ENCODE results near the gene XCL1. TPM values are rescaled to one million over a fixed set of nuclear protein-coding genes. Genes with fewer than 3 reads are reported as not detected.

Gene XCL1
- total RNA-seq, 1 donor from 2014 or later, result not detected

GRCh38 chr1:168551688-168552087, 24.7 kb upstream of the XCL1 start:
- no peaks in the 10 kb centered on the region for H3K36me3 ChIP-seq (ENCODE audit: control insufficient read depth in 3 of 3, insufficient read depth in 3 of 3, low read length in 3 of 3)
- no peaks in the 10 kb centered on the region for H3K4me1 ChIP-seq (ENCODE audit: control insufficient read depth in 3 of 3, insufficient read depth in 3 of 3, low read length in 3 of 3)
- H3K9me3 ChIP-seq (ENCODE audit: control insufficient read depth in 3 of 3, low read length in 3 of 3), result no peaks in the 10 kb centered on the region
- no peak overlapping the region for H3K27ac ChIP-seq (ENCODE audit: low read depth, low read length)
- no peak overlapping the region for H3K4me3 ChIP-seq (ENCODE audit: low read length in 3 of 3)
- no peaks in the 10 kb centered on the region for H3K27me3 ChIP-seq (ENCODE audit: control insufficient read depth in 3 of 3, insufficient read depth in 3 of 3, low read length in 3 of 3)
- H3K9ac ChIP-seq (ENCODE audit: low read depth in 1 of 3, low read length in 3 of 3), result no peak overlapping the region

- H3K27ac ChIP-seq (ENCODE audit: low read depth, low read length), result no peak overlapping the region
- H3K9ac ChIP-seq (ENCODE audit: low read depth in 1 of 3, low read length in 3 of 3), result no peak overlapping the region
- H3K9me3 ChIP-seq (ENCODE audit: control insufficient read depth in 3 of 3, low read length in 3 of 3), result no peaks in the 10 kb centered on the region
- no peaks in the 10 kb centered on the region for H3K36me3 ChIP-seq (ENCODE audit: control insufficient read depth in 3 of 3, insufficient read depth in 3 of 3, low read length in 3 of 3)
- no peak overlapping the region for H3K4me3 ChIP-seq (ENCODE audit: low read length in 3 of 3)
- H3K27me3 ChIP-seq (ENCODE audit: control insufficient read depth in 3 of 3, insufficient read depth in 3 of 3, low read length in 3 of 3), result no peaks in the 10 kb centered on the region
- H3K4me1 ChIP-seq (ENCODE audit: control insufficient read depth in 3 of 3, insufficient read depth in 3 of 3, low read length in 3 of 3), result no peaks in the 10 kb centered on the region
These were observed 23.4 kb upstream of the XCL1 start for GRCh38 chr1:168552961-168553360.

GRCh38 chr1:168553680-168554553, 22.5 kb upstream of the XCL1 start:
- H3K4me1 ChIP-seq (ENCODE audit: control insufficient read depth in 3 of 3, insufficient read depth in 3 of 3, low read length in 3 of 3), result no peaks in the 10 kb centered on the region
- H3K4me3 ChIP-seq (ENCODE audit: low read length in 3 of 3), result no peak overlapping the region
- H3K9ac ChIP-seq (ENCODE audit: low read depth in 1 of 3, low read length in 3 of 3), result no peak overlapping the region
- H3K9me3 ChIP-seq (ENCODE audit: control insufficient read depth in 3 of 3, low read length in 3 of 3), result no peaks in the 10 kb centered on the region
- no peak overlapping the region for H3K27ac ChIP-seq (ENCODE audit: low read depth, low read length)
- H3K27me3 ChIP-seq (ENCODE audit: control insufficient read depth in 3 of 3, insufficient read depth in 3 of 3, low read length in 3 of 3), result no peaks in the 10 kb centered on the region
- no peaks in the 10 kb centered on the region for H3K36me3 ChIP-seq (ENCODE audit: control insufficient read depth in 3 of 3, insufficient read depth in 3 of 3, low read length in 3 of 3)

GRCh38 chr1:168554603-168555483, 21.6 kb upstream of the XCL1 start:
- Histone ChIP-seq H3K4me3 (ENCODE audit: low read length in 3 of 3) (no peak overlapping the region), H3K27ac (ENCODE audit: low read depth, low read length) (no peak overlapping the region), H3K4me1 (ENCODE audit: control insufficient read depth in 3 of 3, insufficient read depth in 3 of 3, low read length in 3 of 3) (no peaks in the 10 kb centered on the region), H3K36me3 (ENCODE audit: control insufficient read depth in 3 of 3, insufficient read depth in 3 of 3, low read length in 3 of 3) (no peaks in the 10 kb centered on the region), H3K27me3 (ENCODE audit: control insufficient read depth in 3 of 3, insufficient read depth in 3 of 3, low read length in 3 of 3) (no peaks in the 10 kb centered on the region), H3K9ac (ENCODE audit: low read depth in 1 of 3, low read length in 3 of 3) (no peak overlapping the region), H3K9me3 (ENCODE audit: control insufficient read depth in 3 of 3, low read length in 3 of 3) (no peaks in the 10 kb centered on the region)

- no peak overlapping the region for H3K27ac ChIP-seq (ENCODE audit: low read depth, low read length)
- H3K9me3 ChIP-seq (ENCODE audit: control insufficient read depth in 3 of 3, low read length in 3 of 3), result no peaks in the 10 kb centered on the region
- H3K27me3 ChIP-seq (ENCODE audit: control insufficient read depth in 3 of 3, insufficient read depth in 3 of 3, low read length in 3 of 3), result no peaks in the 10 kb centered on the region
- no peak overlapping the region for H3K4me3 ChIP-seq (ENCODE audit: low read length in 3 of 3)
- H3K4me1 ChIP-seq (ENCODE audit: control insufficient read depth in 3 of 3, insufficient read depth in 3 of 3, low read length in 3 of 3), result no peaks in the 10 kb centered on the region
- H3K9ac ChIP-seq (ENCODE audit: low read depth in 1 of 3, low read length in 3 of 3), result no peak overlapping the region
- H3K36me3 ChIP-seq (ENCODE audit: control insufficient read depth in 3 of 3, insufficient read depth in 3 of 3, low read length in 3 of 3), result no peaks in the 10 kb centered on the region
These were observed 20.8 kb upstream of the XCL1 start for GRCh38 chr1:168555508-168556046.

GRCh38 chr1:168556647-168557046, 19.8 kb upstream of the XCL1 start:
- H3K9me3 ChIP-seq (ENCODE audit: control insufficient read depth in 3 of 3, low read length in 3 of 3), result no peaks in the 10 kb centered on the region
- no peaks in the 10 kb centered on the region for H3K4me1 ChIP-seq (ENCODE audit: control insufficient read depth in 3 of 3, insufficient read depth in 3 of 3, low read length in 3 of 3)
- H3K4me3 ChIP-seq (ENCODE audit: low read length in 3 of 3), result no peak overlapping the region

GRCh38 chr1:168560370-168560769, 16.0 kb upstream of the XCL1 start:
- Histone ChIP-seq H3K36me3 (ENCODE audit: control insufficient read depth in 3 of 3, insufficient read depth in 3 of 3, low read length in 3 of 3) (no peaks in the 10 kb centered on the region), H3K9me3 (ENCODE audit: control insufficient read depth in 3 of 3, low read length in 3 of 3) (no peaks in the 10 kb centered on the region), H3K27ac (ENCODE audit: low read depth, low read length) (no peak overlapping the region), H3K4me3 (ENCODE audit: low read length in 3 of 3) (no peak overlapping the region), H3K9ac (ENCODE audit: low read depth in 1 of 3, low read length in 3 of 3) (no peak overlapping the region), H3K27me3 (ENCODE audit: control insufficient read depth in 3 of 3, insufficient read depth in 3 of 3, low read length in 3 of 3) (no peaks in the 10 kb centered on the region), H3K4me1 (ENCODE audit: control insufficient read depth in 3 of 3, insufficient read depth in 3 of 3, low read length in 3 of 3) (no peaks in the 10 kb centered on the region)

More at GRCh38 chr1:168556647-168557046, 19.8 kb upstream of the XCL1 start:
- no peaks in the 10 kb centered on the region for H3K36me3 ChIP-seq (ENCODE audit: control insufficient read depth in 3 of 3, insufficient read depth in 3 of 3, low read length in 3 of 3)
- H3K9ac ChIP-seq (ENCODE audit: low read depth in 1 of 3, low read length in 3 of 3), result no peak overlapping the region
- no peaks in the 10 kb centered on the region for H3K27me3 ChIP-seq (ENCODE audit: control insufficient read depth in 3 of 3, insufficient read depth in 3 of 3, low read length in 3 of 3)
- no peak overlapping the region for H3K27ac ChIP-seq (ENCODE audit: low read depth, low read length)

GRCh38 chr1:168561989-168562388, 14.4 kb upstream of the XCL1 start:
- Histone ChIP-seq H3K36me3 (ENCODE audit: control insufficient read depth in 3 of 3, insufficient read depth in 3 of 3, low read length in 3 of 3) (no peaks in the 10 kb centered on the region), H3K27ac (ENCODE audit: low read depth, low read length) (no peak overlapping the region), H3K9me3 (ENCODE audit: control insufficient read depth in 3 of 3, low read length in 3 of 3) (no peaks in the 10 kb centered on the region), H3K27me3 (ENCODE audit: control insufficient read depth in 3 of 3, insufficient read depth in 3 of 3, low read length in 3 of 3) (no peaks in the 10 kb centered on the region), H3K4me3 (ENCODE audit: low read length in 3 of 3) (no peak overlapping the region), H3K9ac (ENCODE audit: low read depth in 1 of 3, low read length in 3 of 3) (no peak overlapping the region), H3K4me1 (ENCODE audit: control insufficient read depth in 3 of 3, insufficient read depth in 3 of 3, low read length in 3 of 3) (no peaks in the 10 kb centered on the region)

- no peaks in the 10 kb centered on the region for H3K9me3 ChIP-seq (ENCODE audit: control insufficient read depth in 3 of 3, low read length in 3 of 3)
- H3K36me3 ChIP-seq (ENCODE audit: control insufficient read depth in 3 of 3, insufficient read depth in 3 of 3, low read length in 3 of 3), result no peaks in the 10 kb centered on the region
- no peaks in the 10 kb centered on the region for H3K4me1 ChIP-seq (ENCODE audit: control insufficient read depth in 3 of 3, insufficient read depth in 3 of 3, low read length in 3 of 3)
- H3K4me3 ChIP-seq (ENCODE audit: low read length in 3 of 3), result no peak overlapping the region
- H3K9ac ChIP-seq (ENCODE audit: low read depth in 1 of 3, low read length in 3 of 3), result no peak overlapping the region
- no peak overlapping the region for H3K27ac ChIP-seq (ENCODE audit: low read depth, low read length)
- H3K27me3 ChIP-seq (ENCODE audit: control insufficient read depth in 3 of 3, insufficient read depth in 3 of 3, low read length in 3 of 3), result no peaks in the 10 kb centered on the region
These were observed 10.6 kb upstream of the XCL1 start for GRCh38 chr1:168565825-168566224.

- Histone ChIP-seq H3K4me3 (ENCODE audit: low read length in 3 of 3) (no peak overlapping the region), H3K36me3 (ENCODE audit: control insufficient read depth in 3 of 3, insufficient read depth in 3 of 3, low read length in 3 of 3) (no peaks in the 10 kb centered on the region), H3K27ac (ENCODE audit: low read depth, low read length) (no peak overlapping the region), H3K9me3 (ENCODE audit: control insufficient read depth in 3 of 3, low read length in 3 of 3) (no peaks in the 10 kb centered on the region), H3K4me1 (ENCODE audit: control insufficient read depth in 3 of 3, insufficient read depth in 3 of 3, low read length in 3 of 3) (no peaks in the 10 kb centered on the region), H3K27me3 (ENCODE audit: control insufficient read depth in 3 of 3, insufficient read depth in 3 of 3, low read length in 3 of 3) (no peaks in the 10 kb centered on the region), H3K9ac (ENCODE audit: low read depth in 1 of 3, low read length in 3 of 3) (no peak overlapping the region)
These were observed 9.4 kb upstream of the XCL1 start for GRCh38 chr1:168567007-168567406.
